Mucosa of descending colon (tissue), 3 donors: ENCODE results near the gene CFAP45. TPM values are rescaled to one million over a fixed set of nuclear protein-coding genes. Genes with fewer than 3 reads are reported as not detected.

Experiments
- ATAC-seq: fragments of 200-7000 bp; cut with Tn5 transposase; one replicate; pipeline ENCODE4 v1.9.1; 2020; ENCODE audit warnings: mild to moderate bottlenecking, moderate library complexity
- DNase-seq, 3 donors: peaks; one replicate each; pipeline ENCODE4 v3.0.0-alpha.2; 2020
- H3K36me3 ChIP-seq: fragments of 200-600 bp; one replicate; pipeline ENCODE4 v1.8.0; 2021; ENCODE audit warnings: low read depth, mild to moderate bottlenecking
- H3K4me1 ChIP-seq: fragments of 200-600 bp; one replicate; pipeline ENCODE4 v1.8.0; 2021; ENCODE audit warnings: low read depth, mild to moderate bottlenecking
- H3K4me3 ChIP-seq: fragments of 200-600 bp; one replicate; pipeline ENCODE4 v1.8.0; 2021; ENCODE audit warnings: mild to moderate bottlenecking
- H3K9me3 ChIP-seq: fragments of 200-600 bp; one replicate; pipeline ENCODE4 v1.8.0; 2021; ENCODE audit warnings: mild to moderate bottlenecking
- intact Hi-C, 2 donors: fragments of 100-400 bp; cut with DNase I in 1 of 2; cut with micrococcal nuclease in 1 of 2; formaldehyde crosslinking; loops; one replicate each; pipeline versions ENCODE4 v1.11.0 to v1.11.1; 2022; cut with DNase I, micrococcal nuclease
- total RNA-seq, 3 donors: library from RNA; stranded (reverse); fragmentation: NEBNext Ultra II Directional in 2 of 3; extraction: Animal tissue kit (Norgen Biotek cat#: 25700) in 2 of 3; gene quantifications; one replicate each; pipeline versions ENCODE4 v1.2.1 to v1.2.4, GENCODE V29; 2021 to 2023
- TF ChIP-seq, protein P1 (sequence below): fragments of 200-600 bp; IDR thresholded peaks from one replicate; pipeline ENCODE4 v1.8.0; 2022; ENCODE audit warnings: antibody characterized with exemption, mild to moderate bottlenecking
- donor health status: DM: no; HTN: no; CAD: no; lungs with moderate emphysema.
- donor health status: DM: no; HTN: no; CAD: no.
- donor health status: DM: no; HTN: yes; CAD: no.

The CFAP45 gene
- total RNA-seq, 3 donors from 2014 or later = 0.36 to 0.57 TPM; not detected in 1

DNA sequence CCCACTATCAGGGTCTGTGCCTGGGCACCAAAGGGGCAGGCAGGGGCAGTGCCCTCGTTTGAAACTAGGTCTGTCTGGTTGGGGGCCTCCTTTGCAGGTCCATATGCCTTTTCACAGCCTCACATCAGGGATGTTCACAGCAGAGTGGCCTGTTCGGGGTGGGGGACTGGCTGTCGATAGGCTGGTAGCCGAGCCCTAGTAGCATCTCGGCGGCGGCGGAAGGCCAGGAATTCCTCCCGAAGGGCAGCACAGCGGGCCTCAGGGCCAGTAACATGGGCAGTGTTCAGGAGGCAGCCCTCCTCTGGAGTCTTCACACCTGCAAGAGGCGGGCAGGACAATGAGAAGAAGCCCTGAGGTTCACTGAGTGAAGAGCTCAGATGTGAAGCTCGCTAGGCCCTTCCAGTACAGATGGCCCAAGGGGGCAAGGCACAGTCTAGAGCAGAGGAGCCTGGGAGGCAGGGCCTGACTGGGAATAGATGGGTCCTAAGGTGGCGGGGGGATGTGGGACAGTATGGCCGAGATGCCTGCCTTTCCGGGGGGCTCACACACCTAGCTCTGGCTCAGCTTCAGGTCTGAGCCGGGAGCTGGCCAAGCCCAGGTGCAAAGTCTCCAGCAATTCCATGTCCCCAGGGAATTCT is 27.4 kb upstream of the CFAP45 start:
- no peaks in the 10 kb centered on the region for H3K36me3 ChIP-seq
- DNase-seq (no peak), ATAC-seq (no peak)
- TF ChIP-seq, protein P1, sequence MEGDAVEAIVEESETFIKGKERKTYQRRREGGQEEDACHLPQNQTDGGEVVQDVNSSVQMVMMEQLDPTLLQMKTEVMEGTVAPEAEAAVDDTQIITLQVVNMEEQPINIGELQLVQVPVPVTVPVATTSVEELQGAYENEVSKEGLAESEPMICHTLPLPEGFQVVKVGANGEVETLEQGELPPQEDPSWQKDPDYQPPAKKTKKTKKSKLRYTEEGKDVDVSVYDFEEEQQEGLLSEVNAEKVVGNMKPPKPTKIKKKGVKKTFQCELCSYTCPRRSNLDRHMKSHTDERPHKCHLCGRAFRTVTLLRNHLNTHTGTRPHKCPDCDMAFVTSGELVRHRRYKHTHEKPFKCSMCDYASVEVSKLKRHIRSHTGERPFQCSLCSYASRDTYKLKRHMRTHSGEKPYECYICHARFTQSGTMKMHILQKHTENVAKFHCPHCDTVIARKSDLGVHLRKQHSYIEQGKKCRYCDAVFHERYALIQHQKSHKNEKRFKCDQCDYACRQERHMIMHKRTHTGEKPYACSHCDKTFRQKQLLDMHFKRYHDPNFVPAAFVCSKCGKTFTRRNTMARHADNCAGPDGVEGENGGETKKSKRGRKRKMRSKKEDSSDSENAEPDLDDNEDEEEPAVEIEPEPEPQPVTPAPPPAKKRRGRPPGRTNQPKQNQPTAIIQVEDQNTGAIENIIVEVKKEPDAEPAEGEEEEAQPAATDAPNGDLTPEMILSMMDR = no peak
- H3K9me3 ChIP-seq = no peaks in the 10 kb centered on the region
- H3K4me1 ChIP-seq = peaks cover 16% of the 10 kb centered on the region
- intact Hi-C loops = no loop called here
- H3K4me3 ChIP-seq = no peak overlapping the region

DNA sequence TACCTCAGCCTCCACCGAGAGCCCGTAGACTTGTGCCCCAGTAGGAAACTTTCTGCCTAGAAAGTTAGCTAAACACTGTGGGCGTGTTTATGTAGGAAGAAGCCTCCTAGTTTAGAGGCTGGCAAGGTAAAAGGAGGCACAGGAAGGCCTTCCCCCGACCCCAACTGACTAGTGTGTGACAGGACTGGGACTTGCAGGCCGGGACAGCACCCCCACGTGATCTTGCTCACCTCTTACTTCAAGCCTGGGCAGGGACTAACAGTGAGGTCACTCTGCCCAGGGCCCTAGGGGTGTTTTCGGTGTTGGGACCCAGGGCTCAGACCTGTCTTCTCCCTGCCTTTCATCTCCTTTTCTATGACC is 25.7 kb upstream of the CFAP45 start:
- intact Hi-C loops = no loop called here
- DNase-seq = no peak
- Histone ChIP-seq H3K9me3 (no peaks in the 10 kb centered on the region), H3K4me1 (peaks cover 24% of the 10 kb centered on the region), H3K4me3 (peak overlapping the region; percentile 92), H3K36me3 (no peaks in the 10 kb centered on the region)
- ATAC-seq = peak; percentile 0
- TF ChIP-seq, protein P1 = no peak

DNA sequence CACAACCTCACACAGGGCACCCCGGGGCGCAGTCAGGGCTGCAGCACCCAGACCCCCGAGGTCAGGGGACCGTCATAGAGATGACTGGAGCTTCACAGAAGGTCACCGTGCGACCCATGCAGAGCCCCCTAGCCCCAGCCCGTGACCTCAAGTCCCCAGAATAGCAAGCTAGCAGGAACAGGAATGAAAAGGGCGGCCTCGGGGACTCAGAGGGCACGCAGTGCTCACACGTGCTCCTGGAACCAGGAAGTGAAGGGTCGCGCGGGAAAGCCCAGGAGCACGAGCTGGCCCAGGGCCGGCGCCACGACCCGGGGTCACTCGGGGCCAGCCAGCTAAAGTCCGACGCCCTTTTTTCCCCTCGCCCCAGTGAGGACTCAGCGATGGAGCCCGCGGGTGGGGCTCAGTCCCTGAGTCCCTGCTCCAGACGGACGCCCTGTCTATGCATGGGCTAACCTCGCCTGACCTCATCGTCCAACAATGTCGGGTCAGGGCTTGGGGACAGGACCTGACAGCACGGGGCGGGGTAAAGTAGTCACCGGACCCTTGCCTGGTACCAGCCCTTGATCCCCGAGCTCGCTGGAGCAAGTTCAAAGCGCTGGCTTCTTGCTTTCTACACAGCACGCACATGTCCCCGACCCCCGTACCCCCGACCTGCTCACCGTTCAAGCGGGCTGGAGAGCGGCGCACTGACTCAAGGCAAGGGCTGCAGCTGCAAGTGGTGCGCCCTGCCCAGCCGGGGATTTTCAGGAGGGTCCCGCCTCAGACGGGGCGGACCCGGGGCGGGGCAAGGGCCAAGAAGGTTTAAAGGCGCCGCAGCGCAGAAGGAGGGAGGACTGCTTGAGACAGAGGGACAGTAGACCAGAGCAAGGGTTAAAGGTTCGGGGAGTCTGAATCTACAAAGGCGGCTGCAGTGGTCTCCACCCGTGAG is 25.1 kb upstream of the CFAP45 start, which contains the start of gene TAGLN2:
TSS of gene TAGLN2 (minus strand) at position 717 of the 928 bp plus-strand sequence. CDS start 4,998 bp downstream, outside the sequence.
- DNase-seq (peak; percentile 95 to 96 (median 95)), ATAC-seq (peak; percentile 75)
- Histone ChIP-seq H3K9me3 (no peaks in the 10 kb centered on the region), H3K36me3 (no peaks in the 10 kb centered on the region), H3K4me3 (peak within 1 kb of the TSS; percentile 92), H3K4me1 (peaks cover 30% of the 10 kb centered on the region)
- intact Hi-C loops = no loop called here
- TF ChIP-seq, protein P1 = no peak

DNA sequence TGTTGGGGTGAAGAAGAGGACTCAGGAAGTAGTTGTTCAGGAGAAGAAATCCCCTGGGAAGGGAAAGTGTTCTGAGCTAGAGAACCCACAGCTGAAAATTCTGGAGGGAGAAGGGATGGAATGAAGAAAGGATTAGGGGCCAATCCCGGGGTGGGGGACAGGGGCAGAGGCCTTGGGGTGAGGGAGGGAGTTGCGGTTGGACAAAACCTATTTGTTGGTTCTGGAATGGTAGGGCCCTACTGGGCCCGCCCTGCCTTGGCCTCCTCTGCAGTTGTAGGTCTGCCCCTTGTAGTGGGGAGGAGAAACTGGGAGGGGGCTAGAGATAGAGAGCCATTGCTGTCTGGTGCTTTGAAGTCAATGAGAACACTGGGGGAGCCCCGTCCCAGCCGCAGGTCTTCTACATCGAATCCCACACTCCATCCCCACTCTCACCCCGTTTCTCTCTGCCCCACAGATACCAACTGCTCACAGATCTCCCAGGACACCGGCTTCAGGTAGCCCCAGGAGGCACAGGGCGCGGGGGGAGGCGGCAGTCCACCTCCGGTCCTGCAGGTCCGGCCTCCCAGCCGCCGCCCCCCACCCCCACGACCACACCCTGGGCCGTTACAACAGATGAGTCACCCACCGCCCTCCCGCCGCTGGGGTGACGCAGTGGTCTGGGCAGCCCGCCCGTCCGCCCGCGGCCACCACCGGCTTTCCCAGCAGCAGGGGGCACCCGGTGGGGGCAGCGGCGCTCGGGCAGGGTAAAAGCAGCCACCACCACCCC is 24.2 kb upstream of the CFAP45 start:
- Histone ChIP-seq H3K9me3 (no peaks in the 10 kb centered on the region), H3K4me3 (peak overlapping the region; percentile 92), H3K4me1 (peaks cover 37% of the 10 kb centered on the region), H3K36me3 (no peaks in the 10 kb centered on the region)
- intact Hi-C loops = no loop called here
- ATAC-seq (peak; percentile 67), DNase-seq (peak; percentile 88 to 93 (median 91))
- TF ChIP-seq, protein P1 = no peak

DNA sequence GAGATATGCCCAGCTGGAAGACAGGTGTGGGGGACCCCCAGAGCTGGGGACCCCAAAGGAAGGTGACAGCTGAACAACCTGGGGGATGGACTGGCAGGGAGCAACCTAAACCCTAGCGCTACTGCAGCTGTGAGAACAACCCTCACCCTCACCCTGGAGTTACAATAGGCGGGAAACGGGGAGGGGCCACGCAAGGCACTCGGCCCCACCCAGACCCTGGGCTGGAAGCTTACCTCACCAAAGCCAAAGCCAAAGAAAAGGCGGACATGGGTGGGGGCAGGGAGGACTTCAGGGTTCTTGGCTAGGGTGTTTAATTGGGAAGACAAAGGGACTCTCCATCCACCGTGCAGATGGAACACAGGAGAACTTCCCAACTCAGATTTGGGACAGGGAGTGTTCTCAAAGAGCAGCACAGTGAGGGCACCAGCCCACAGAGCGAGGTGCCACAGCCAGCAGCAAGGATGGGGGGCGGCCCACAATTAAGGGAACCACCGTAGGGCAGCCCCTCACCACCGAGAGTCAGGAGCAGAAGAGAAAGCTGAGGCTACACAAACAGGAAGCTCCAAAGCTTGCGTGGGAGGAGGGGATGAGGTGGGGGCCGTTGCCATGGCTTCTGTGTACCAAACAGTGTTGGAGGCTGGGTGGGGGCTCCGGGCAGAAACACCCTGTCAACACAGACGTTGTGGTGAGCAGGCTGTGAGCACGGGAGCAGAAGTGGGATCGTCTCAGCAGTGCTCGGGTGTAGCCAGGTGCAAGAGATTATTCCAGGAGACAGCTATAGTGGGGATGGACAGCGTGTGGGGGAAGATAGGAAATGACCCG is 23.4 kb upstream of the CFAP45 start:
- ATAC-seq (peak; percentile 66), DNase-seq (peak; percentile 89 to 93 (median 92))
- Histone ChIP-seq H3K4me3 (peak overlapping the region; percentile 92), H3K36me3 (no peaks in the 10 kb centered on the region), H3K9me3 (no peaks in the 10 kb centered on the region), H3K4me1 (peaks cover 39% of the 10 kb centered on the region)
- TF ChIP-seq, protein P1 = no peak
- intact Hi-C loops = no loop called here
